HFF-Myc (cell line): ENCODE data around the gene LRRC56.
A peak's percentile ranks its signal among the peaks of the same experiment; 100 is the strongest.

ENCODE experiments used
- DNase-seq: peaks from one replicate; pipeline ENCODE4 v3.0.0-alpha.2; 2011; ENCODE audit warnings: low read depth; ENCODE audit errors: extremely low read depth
- H3K4me3 ChIP-seq: replicated peaks from 2 replicates; pipeline ENCODE4 v1.5.1; 2011; ENCODE audit warnings: low read depth, mild to moderate bottlenecking, control low read depth, low read length
- CTCF ChIP-seq: IDR thresholded peaks from 2 replicates; pipeline ENCODE4 v1.5.1; 2012; ENCODE audit warnings: mild to moderate bottlenecking, low read depth, low read length, control low read depth; ENCODE audit errors: missing control alignments

Gene LRRC56

GRCh38 chr11:501683-502287 lies 35.5 kb upstream of the LRRC56 start:
- no peak for TF ChIP-seq CTCF
- DNase-seq = no peak
- H3K4me3 ChIP-seq = no peak overlapping the region

GRCh38 chr11:502288-503178 lies 34.8 kb upstream of the LRRC56 start:
- H3K4me3 ChIP-seq = no peak overlapping the region
- DNase-seq = no peak
- TF ChIP-seq CTCF = no peak

- no peak for TF ChIP-seq CTCF
- peak overlapping the region; percentile 83 for H3K4me3 ChIP-seq
- DNase-seq = no peak
Observed at GRCh38 chr11:503179-503981, 33.9 kb upstream of the LRRC56 start.

- peak overlapping the region; percentile 83 for H3K4me3 ChIP-seq
- no peak for TF ChIP-seq CTCF
- no peak for DNase-seq
Observed at GRCh38 chr11:504053-504993, 33.0 kb upstream of the LRRC56 start.

GRCh38 chr11:504994-505344 lies 32.4 kb upstream of the LRRC56 start:
- peak overlapping the region; percentile 83 for H3K4me3 ChIP-seq
- no peak for DNase-seq
- no peak for TF ChIP-seq CTCF
